ENCODE measurements around the gene PSMD11. TPM values are rescaled to one million over a fixed set of nuclear protein-coding genes. Genes with fewer than 3 reads are reported as not detected.
A peak's percentile ranks its signal among the peaks of the same experiment; 100 is the strongest.

PSMD11 gene
- total RNA-seq, 2 donors from 2014 or later: 42.0 to 51.9 TPM

DNA sequence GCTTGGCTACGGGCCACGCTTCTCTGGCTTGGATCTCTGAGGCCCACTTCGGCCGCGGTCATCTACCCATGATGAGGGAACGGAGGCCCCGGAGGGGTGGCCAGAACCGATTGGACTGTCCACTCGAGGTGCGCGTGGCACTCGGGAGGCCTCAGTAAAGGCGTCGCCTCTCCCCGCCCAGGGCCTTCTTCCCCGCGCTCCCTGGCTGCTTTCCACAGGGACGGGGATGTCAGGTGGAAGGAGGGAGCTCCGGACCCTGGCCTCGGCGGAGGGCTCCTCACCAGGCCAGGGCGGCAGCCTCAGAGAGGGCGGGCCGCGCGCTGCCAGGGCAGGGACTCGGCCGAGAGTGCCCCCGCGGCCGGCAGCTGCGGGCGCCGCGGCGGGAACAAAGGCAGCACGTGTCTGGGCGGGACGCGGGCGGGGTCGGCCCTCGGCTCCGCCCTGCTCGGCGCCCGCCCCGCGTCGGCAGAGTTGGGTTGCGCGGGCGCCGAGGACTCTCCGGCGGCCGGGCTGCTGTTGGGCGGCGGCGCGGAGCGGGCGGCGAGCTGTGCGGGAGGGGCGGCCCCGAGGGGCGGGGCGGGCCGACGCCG lies 41.9 kb downstream of the PSMD11 start:
- peak overlapping the region; percentile 35 to 55 for H3K27ac ChIP-seq
- peaks cover 15 to 30% of the 10 kb centered on the region in 2 donors for H3K4me1 ChIP-seq (ENCODE audit: control insufficient read depth in 1 of 2, low read depth in 2 of 2)
- peak; percentile 33 for DNase-seq (ENCODE audit: low spot score)
- H3K36me3 ChIP-seq: peaks cover 12% of the 10 kb centered on the region
- H3K4me3 ChIP-seq: peak overlapping the region; percentile 68
- no peaks in the 10 kb centered on the region for H3K9me3 ChIP-seq
- ATAC-seq (ENCODE audit: insufficient number of reproducible peaks, low FRiP score, low read depth): peak; percentile 71
- no peaks in the 10 kb centered on the region for H3K27me3 ChIP-seq (replicated peaks; ENCODE audit: insufficient read depth)
- TF ChIP-seq, protein P1, sequence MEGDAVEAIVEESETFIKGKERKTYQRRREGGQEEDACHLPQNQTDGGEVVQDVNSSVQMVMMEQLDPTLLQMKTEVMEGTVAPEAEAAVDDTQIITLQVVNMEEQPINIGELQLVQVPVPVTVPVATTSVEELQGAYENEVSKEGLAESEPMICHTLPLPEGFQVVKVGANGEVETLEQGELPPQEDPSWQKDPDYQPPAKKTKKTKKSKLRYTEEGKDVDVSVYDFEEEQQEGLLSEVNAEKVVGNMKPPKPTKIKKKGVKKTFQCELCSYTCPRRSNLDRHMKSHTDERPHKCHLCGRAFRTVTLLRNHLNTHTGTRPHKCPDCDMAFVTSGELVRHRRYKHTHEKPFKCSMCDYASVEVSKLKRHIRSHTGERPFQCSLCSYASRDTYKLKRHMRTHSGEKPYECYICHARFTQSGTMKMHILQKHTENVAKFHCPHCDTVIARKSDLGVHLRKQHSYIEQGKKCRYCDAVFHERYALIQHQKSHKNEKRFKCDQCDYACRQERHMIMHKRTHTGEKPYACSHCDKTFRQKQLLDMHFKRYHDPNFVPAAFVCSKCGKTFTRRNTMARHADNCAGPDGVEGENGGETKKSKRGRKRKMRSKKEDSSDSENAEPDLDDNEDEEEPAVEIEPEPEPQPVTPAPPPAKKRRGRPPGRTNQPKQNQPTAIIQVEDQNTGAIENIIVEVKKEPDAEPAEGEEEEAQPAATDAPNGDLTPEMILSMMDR (IDR thresholded peaks at IDR 0.05): no peak

GRCh38 chr17:32486701-32487472 lies 42.6 kb downstream of the PSMD11 start, which contains the start of gene CDK5R1:
Gene CDK5R1 (plus strand): TSS chr17:32486993. CDS start chr17:32487621, 628 bp downstream.
- H3K4me1 ChIP-seq (ENCODE audit: control insufficient read depth in 1 of 2, low read depth in 2 of 2): peaks cover 15 to 30% of the 10 kb centered on the region in 2 donors
- TF ChIP-seq, protein P1 (IDR thresholded peaks at IDR 0.05): no peak
- no peak for DNase-seq (ENCODE audit: low spot score)
- H3K36me3 ChIP-seq: peaks cover 7% of the 10 kb centered on the region
- ATAC-seq (ENCODE audit: insufficient number of reproducible peaks, low FRiP score, low read depth): peak; percentile 57
- H3K9me3 ChIP-seq: no peaks in the 10 kb centered on the region
- H3K4me3 ChIP-seq: peak within 1 kb of the TSS; percentile 69
- peak within 1 kb of the TSS; percentile 35 to 55 for H3K27ac ChIP-seq
- H3K27me3 ChIP-seq (replicated peaks; ENCODE audit: insufficient read depth): no peaks in the 10 kb centered on the region

- DNase-seq (ENCODE audit: low spot score) (no peak), ATAC-seq (ENCODE audit: insufficient number of reproducible peaks, low FRiP score, low read depth) (no peak)
- TF ChIP-seq, protein P1 (IDR thresholded peaks at IDR 0.05): no peak
- H3K36me3 ChIP-seq: peaks cover 4% of the 10 kb centered on the region
- no peaks in the 10 kb centered on the region for H3K27me3 ChIP-seq (replicated peaks; ENCODE audit: insufficient read depth)
- no peak overlapping the region for H3K27ac ChIP-seq
- H3K9me3 ChIP-seq: no peaks in the 10 kb centered on the region
- H3K4me3 ChIP-seq: peak overlapping the region; percentile 69
- H3K4me1 ChIP-seq (ENCODE audit: control insufficient read depth in 1 of 2, low read depth in 2 of 2): peaks cover 15 to 30% of the 10 kb centered on the region in 2 donors
These were observed 43.3 kb downstream of the PSMD11 start for GRCh38 chr17:32487473-32488176.

DNA sequence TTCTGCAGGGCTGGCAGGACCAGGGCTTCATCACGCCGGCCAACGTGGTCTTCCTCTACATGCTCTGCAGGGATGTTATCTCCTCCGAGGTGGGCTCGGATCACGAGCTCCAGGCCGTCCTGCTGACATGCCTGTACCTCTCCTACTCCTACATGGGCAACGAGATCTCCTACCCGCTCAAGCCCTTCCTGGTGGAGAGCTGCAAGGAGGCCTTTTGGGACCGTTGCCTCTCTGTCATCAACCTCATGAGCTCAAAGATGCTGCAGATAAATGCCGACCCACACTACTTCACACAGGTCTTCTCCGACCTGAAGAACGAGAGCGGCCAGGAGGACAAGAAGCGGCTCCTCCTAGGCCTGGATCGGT lies 43.9 kb downstream of the PSMD11 start:
- no peak overlapping the region for H3K27ac ChIP-seq
- TF ChIP-seq, protein P1 (IDR thresholded peaks at IDR 0.05): no peak
- no peaks in the 10 kb centered on the region for H3K9me3 ChIP-seq
- H3K4me3 ChIP-seq: no peak overlapping the region
- no peaks in the 10 kb centered on the region for H3K36me3 ChIP-seq
- ATAC-seq (ENCODE audit: insufficient number of reproducible peaks, low FRiP score, low read depth): no peak
- H3K27me3 ChIP-seq (replicated peaks; ENCODE audit: insufficient read depth): no peaks in the 10 kb centered on the region
- peaks cover 15 to 30% of the 10 kb centered on the region in 2 donors for H3K4me1 ChIP-seq (ENCODE audit: control insufficient read depth in 1 of 2, low read depth in 2 of 2)
- DNase-seq (ENCODE audit: low spot score): no peak
